Body of pancreas (tissue), 4 donors: ENCODE data around the gene SENP7.
"Not testable (repeated sequence)": the region's sequence is repeated elsewhere in the genome, so short reads cannot be mapped to it uniquely, and the experiment has no call there.

Source experiments
- CTCF ChIP-seq, 7 experiments: fragments of 450-650 bp in 4 of 7; fragments of 200-600 bp in 3 of 7; sonication (generic) in 3 of 7; IDR thresholded peaks; one replicate each; pipeline ENCODE4 v1.5.1; 2016 to 2019; ENCODE audit warnings: antibody characterized with exemption in 7 of 7
- POLR2A ChIP-seq, 3 donors: fragments of 450-650 bp; IDR thresholded peaks; one replicate each; pipeline ENCODE4 v1.6.1; 2016; ENCODE audit warnings: antibody characterized with exemption in 3 of 3, mild to moderate bottlenecking in 2 of 3

GRCh38 chr3:101474841-101475552 lies 38.0 kb downstream of the SENP7 start:
- not testable (repeated sequence) for TF ChIP-seq CTCF, POLR2A (IDR thresholded peaks at IDR 0.05)
